AG10803 (cell line): Measurements from ENCODE around the gene BPIFB3.

ENCODE experiments used
- DNase-seq: peaks from one replicate; pipeline ENCODE4 v3.0.0; 2010; ENCODE audit warnings: low read depth
- H3K4me3 ChIP-seq: 2 replicates; pipeline ENCODE4 v1.5.1; 2011; ENCODE audit warnings: mild to moderate bottlenecking, low read length, control low read depth
- TF ChIP-seq, protein P1 (sequence below): conservative IDR thresholded peaks from 2 replicates; pipeline ENCODE4 v1.5.1; 2011; ENCODE audit warnings: mild to moderate bottlenecking, low read length, control low read depth, inconsistent platforms

Gene BPIFB3

DNA sequence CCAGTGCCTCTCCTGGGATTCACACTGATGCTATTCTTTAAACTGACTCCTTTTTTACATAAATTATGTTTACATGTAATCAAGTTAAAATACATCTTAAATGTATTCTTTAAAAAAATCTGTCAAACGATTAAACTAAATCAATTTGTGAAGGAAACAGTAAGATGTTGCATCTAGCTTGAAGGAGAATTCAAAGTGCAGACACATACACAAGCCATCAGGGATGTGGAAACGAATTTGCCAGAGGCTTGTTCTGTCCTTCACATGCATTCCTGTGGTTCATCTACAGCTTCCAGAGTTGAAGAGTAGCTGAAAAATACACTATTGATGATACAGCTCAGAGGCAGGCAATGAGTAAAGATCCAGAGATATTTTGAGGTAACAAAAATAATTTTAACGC, 7.3 kb upstream of the BPIFB3 start:
- TF ChIP-seq, protein P1, sequence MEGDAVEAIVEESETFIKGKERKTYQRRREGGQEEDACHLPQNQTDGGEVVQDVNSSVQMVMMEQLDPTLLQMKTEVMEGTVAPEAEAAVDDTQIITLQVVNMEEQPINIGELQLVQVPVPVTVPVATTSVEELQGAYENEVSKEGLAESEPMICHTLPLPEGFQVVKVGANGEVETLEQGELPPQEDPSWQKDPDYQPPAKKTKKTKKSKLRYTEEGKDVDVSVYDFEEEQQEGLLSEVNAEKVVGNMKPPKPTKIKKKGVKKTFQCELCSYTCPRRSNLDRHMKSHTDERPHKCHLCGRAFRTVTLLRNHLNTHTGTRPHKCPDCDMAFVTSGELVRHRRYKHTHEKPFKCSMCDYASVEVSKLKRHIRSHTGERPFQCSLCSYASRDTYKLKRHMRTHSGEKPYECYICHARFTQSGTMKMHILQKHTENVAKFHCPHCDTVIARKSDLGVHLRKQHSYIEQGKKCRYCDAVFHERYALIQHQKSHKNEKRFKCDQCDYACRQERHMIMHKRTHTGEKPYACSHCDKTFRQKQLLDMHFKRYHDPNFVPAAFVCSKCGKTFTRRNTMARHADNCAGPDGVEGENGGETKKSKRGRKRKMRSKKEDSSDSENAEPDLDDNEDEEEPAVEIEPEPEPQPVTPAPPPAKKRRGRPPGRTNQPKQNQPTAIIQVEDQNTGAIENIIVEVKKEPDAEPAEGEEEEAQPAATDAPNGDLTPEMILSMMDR, result no peak
- H3K4me3 ChIP-seq, result no peak overlapping the region
- peak; percentile 2 for DNase-seq

DNA sequence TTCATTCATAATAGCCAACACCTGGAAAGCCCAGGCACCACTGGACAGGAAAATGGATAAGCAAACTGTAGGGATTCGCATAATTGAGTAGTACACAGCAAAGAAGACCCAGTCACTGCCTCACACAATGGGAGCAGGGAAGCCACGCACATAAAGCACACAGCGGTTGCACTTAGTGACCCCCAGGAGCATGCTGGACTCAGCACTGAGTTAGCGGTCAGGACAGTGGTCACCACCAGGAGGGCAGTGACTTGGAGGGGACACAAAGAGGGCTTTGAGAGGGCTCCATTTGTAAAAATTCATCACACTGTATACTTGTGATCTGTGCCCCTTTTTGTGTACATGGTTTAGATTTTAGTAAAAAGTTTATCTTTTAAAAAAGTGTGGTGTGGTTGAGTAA, 2.4 kb upstream of the BPIFB3 start:
- TF ChIP-seq, protein P1, result no peak
- DNase-seq, result no peak
- no peak overlapping the region for H3K4me3 ChIP-seq

DNA sequence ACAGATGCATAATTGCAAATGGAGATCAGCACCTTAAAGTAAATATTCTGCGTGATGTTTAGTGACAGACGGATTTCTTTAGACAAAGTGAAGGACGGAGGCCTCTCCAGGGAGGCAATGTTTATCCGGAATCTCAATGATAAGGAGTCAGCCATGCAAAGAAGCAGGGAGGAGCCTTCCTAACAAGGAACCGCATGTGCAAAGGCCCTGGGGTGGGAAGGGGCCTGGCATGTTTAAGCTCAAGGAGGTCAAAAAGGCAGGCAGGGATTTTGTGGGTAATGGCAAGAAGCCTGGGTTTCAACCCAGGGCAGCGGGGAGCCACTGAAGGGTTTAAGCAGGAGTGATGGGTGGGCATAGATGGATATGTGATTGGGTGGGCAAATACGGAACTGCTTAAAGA, 678 bp downstream of the BPIFB3 start:
- no peak for DNase-seq
- H3K4me3 ChIP-seq, result no peak overlapping the region
- TF ChIP-seq, protein P1, result no peak

DNA sequence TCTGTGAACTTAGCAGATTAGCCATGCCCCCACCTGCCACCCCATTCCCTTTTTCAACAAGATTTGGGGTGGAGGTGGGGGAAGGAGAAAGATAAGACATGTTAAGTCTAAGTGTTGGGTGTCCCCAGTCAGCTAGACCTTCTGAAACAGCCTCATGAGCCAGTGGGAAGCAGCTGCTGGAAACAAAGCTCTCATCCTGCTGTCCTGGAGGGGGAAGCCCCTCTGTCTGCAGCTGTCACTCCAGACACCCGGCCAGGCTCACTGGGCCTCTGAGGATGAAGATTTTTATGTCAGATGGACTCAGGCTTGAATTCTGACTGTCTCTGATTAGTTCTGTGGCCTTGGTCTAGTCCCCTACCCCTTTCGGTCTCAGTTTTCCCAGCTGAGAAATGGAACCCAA, 1.1 kb downstream of the BPIFB3 start:
- H3K4me3 ChIP-seq, result no peak overlapping the region
- DNase-seq, result no peak
- TF ChIP-seq, protein P1, result no peak

DNA sequence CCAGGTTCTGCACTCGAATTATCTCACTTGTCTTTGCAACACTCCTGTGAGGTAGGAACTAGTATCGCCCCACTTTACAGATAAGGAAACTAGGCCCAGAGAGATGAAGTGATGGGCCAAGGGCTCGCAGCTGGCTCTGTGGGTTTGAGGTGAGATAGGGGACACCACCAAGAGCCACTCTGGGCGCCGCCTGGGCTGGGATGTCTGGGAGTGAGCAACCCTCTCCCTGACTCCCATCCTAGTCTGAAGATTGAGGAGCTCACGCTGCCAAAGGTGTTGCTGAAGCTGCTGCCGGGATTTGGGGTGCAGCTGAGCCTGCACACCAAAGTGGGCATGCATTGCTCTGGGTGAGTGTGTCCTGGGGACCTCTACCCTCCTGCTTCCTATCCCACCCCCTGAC, 5.4 kb downstream of the BPIFB3 start:
- no peak for DNase-seq
- TF ChIP-seq, protein P1, result no peak
- no peak overlapping the region for H3K4me3 ChIP-seq

DNA sequence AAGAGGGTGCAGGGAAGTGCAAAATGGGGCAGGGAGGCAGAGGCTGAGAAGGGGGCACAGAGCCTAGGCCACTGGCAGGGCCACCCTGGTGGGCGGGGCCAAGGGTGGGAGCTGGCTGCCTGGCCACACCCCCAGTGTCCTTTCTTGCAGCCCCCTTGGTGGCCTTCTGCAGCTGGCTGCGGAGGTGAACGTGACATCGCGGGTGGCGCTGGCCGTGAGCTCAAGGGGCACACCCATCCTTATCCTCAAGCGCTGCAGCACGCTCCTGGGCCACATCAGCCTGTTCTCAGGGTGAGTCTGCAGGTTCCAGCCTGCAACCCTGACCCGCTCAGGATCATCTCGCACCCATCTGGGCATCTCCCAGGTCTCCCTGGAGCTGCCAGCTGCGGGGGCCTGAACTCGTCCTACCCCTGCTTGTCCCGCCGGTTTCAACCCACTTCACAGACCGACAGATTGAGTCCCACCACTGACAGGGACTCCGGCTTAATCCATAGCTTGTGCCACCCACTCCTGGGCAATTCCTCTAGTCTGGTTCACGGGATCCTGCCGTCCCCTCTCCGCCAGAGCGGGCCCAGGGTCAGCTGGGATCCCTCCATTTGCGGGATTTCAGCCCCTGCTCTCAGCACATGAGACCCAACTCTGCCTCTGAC, 6.2 kb downstream of the BPIFB3 start:
- TF ChIP-seq, protein P1, result no peak
- H3K4me3 ChIP-seq, result no peak overlapping the region
- DNase-seq, result no peak

DNA sequence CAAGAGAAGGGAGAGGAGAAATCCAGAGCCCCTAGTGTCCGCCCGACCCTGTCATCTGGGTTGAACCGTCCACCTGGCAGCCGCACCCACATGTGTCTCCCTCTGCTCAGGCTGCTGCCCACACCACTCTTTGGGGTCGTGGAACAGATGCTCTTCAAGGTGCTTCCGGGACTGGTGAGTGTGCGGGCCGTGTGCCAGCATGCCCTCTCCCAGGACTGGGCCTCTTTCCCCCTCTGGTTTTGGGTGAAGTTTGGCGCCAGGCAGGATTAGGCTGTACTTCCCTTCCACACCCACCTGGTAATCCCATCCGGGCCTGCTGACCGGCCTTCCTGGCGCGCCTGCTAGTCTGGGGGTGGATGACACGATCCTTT, 7.9 kb downstream of the BPIFB3 start:
- TF ChIP-seq, protein P1, result no peak
- H3K4me3 ChIP-seq, result no peak overlapping the region
- no peak for DNase-seq
